GM12874 (cell line): ENCODE measurements around the gene EPB41L4A.

Experiments
- TF ChIP-seq, protein P1 (sequence below): IDR thresholded peaks from 2 replicates; pipeline ENCODE4 v1.5.1; 2011; ENCODE audit warnings: low read depth, mild to moderate bottlenecking, control low read depth, low read length, moderate library complexity; ENCODE audit not compliant: insufficient read depth

The EPB41L4A gene

DNA sequence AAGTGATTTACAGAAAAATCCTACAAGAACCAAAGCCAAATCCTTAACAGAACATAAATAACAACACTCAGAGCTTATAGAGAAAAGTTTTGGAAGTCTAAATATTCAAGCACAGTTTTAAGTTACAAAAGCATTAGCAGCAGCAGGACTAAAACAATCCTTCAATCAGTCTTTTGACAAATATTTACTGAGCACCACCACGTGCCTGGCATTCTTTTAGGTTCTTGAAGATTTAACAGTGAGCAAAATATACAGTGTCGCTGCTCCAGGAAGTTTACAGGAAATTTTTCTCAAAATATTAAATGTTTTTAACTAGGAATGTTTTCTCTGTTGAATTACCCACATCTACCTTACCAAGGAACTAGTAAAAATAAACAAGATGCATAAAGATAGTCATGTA is 11.4 kb downstream of the EPB41L4A start:
- TF ChIP-seq, protein P1, sequence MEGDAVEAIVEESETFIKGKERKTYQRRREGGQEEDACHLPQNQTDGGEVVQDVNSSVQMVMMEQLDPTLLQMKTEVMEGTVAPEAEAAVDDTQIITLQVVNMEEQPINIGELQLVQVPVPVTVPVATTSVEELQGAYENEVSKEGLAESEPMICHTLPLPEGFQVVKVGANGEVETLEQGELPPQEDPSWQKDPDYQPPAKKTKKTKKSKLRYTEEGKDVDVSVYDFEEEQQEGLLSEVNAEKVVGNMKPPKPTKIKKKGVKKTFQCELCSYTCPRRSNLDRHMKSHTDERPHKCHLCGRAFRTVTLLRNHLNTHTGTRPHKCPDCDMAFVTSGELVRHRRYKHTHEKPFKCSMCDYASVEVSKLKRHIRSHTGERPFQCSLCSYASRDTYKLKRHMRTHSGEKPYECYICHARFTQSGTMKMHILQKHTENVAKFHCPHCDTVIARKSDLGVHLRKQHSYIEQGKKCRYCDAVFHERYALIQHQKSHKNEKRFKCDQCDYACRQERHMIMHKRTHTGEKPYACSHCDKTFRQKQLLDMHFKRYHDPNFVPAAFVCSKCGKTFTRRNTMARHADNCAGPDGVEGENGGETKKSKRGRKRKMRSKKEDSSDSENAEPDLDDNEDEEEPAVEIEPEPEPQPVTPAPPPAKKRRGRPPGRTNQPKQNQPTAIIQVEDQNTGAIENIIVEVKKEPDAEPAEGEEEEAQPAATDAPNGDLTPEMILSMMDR, result no peak

DNA sequence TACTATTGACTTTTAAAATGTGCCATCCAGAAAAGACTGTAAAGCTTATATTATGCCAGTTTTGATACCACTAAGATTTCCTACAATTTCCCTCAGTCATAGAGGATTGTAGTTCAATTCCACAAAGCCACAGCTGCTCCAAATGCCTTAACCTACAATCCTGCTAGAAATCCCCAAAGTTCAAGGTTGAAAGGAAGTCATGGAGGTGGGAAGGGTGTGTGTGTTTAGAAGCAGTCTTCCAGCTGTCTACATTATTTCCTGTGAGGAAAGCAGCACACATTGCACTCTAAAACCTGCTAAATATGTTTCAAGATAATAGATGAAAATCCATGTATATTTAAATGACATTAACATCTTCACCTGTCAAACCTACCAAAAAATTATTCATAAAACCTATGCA is 11.8 kb downstream of the EPB41L4A start:
- TF ChIP-seq, protein P1, result no peak

DNA sequence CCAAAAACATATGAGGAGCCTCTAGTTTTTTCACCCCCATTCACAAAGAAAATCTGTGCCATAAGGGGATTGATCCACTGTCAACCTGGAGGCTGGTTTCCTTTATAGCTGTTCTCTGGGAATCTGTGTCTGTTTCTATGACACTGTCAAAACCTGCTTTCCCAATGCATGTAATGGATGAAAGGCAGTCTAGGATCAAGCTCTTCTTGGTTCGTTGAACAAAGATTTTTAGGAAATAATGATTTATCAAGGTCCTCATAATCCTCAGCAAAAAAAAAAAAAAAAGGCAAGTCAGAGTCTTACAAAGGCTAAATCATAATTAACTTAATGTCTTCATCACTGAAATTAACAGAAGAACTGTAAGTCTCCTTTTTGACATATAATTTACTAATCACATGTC is 16.0 kb downstream of the EPB41L4A start:
- TF ChIP-seq, protein P1, result no peak

DNA sequence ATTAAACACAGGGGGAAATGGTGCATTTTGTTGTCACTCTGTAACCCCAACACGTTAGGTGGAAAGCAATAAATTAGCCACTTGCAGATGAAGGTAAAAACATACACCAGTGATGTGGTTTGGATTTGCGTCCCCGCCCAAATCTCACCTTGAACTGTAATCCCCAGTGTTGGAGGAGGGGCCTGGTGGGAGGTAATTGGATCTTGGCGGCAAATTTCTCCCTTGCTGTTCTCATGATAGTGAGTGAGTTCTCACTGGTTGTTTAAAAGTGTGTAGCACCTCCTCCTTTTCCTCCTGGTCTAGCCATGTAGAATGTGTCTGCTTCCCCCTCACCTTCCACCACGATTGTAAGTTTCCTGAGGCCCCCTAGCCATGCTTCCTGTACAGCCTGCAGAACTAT is 17.2 kb downstream of the EPB41L4A start:
- TF ChIP-seq, protein P1, result no peak

DNA sequence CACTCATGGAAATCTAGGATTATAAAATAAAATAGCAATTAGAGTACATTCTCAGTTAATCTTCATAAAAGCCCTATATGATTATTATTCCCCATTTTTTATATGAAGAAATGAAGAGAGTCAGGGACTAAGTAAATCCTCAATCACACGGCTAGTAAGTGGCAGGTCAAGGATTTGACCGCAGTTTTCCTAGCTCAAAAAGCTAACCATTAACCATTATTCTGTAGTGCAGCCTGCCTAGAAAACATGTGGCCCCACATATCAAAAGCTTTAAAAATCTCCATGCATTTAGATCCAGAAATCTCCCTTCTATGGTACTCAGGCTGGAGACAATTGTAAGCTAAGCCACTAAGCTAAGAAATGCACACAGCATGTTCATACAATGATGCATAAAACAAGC is 21.4 kb downstream of the EPB41L4A start:
- TF ChIP-seq, protein P1, result no peak

DNA sequence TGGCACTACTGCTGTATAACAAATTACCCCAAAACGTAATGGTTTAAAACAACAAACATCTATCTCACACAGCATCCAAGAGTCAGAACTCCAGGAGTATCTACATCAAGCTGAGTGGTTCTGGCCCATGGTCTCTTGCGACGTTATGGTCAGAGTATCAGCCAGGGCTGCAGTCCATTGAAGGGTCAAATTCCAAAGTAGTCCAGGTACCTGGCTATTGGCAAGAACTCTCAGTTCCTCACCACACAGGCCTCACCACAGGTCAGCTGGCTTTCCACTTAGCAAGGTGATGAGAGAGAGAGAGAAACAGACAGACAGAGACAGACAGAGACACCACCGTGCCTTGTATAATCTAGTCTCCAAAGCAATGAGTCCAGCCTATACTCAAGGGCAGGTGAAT is 22.6 kb downstream of the EPB41L4A start:
- TF ChIP-seq, protein P1, result no peak

DNA sequence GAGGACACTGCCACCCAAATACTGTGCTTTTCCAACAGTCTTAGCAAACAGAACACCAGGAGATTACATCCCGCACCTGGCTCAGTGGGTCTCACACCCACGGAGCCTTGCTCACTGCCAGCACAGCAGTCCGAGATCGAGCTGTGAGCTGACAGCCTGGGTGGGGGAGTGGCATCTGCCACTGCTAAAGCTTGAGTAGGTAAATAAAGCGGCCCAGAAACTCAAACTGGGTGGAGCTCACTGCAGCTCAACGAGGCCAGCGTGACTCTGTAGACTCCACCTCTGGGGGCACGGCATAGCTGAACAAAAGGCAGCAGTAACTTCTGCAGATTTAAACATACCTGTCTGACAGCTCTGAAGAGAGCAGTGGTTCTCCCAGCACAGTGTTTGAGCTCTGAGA is 28.8 kb downstream of the EPB41L4A start:
- TF ChIP-seq, protein P1, result no peak

DNA sequence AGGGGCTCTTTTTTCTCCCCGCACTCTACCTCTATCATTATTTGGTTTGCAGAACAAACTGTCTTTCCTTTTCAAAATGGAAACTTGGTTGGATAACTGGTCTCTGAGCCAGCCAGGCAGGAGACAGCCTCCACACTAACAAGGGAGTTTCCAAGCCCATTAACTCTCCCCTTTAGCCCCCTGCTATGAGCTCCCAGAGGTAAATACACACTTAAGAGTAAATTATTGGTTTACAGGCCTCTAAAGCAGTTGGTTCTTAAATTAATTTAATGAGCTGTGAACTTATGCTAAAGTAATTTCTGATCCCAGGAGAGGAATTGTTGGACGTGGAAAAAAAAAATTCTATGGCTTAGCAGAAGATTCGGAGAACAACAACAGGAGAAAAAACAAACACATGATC is 30.3 kb downstream of the EPB41L4A start:
- TF ChIP-seq, protein P1, result no peak
